D721Med (cell line): ENCODE results near the gene TMEM255B.

Experiments
- DNase-seq: peaks from one replicate; pipeline ENCODE4 v3.0.0; 2011; ENCODE audit warnings: low spot score; ENCODE audit not compliant: insufficient read length
- FAIRE-seq: peaks from 2 replicates; lab custom pipeline; 2011; peaks lifted over from hg19 to GRCh38; lab: Jason Lieb, UNC
- TF ChIP-seq, protein P1 (sequence below): IDR thresholded peaks from 2 replicates; pipeline ENCODE4 v1.5.1; 2012; ENCODE audit warnings: mild to moderate bottlenecking, control low read depth; ENCODE audit not compliant: insufficient read depth; ENCODE audit errors: missing control alignments

The TMEM255B gene

DNA sequence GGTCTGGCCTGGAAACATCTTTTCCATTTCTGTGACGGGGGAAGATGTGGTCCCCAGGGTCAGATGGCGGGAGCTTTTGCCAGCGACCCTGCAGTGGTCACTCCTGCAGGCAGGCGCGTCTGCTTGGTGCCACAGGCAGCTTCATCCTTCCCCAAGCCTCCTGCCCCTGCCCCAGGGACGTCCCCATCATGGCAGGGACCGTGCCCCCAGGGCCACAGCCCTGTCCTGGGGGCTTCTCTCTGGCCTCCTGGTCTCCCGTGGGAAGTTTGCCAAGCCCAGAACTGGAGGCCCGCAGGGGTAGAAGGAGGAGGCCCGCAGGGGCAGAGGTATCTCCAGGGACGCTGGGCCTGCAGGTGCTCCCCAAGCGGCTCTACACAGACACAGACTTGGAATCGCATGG lies 47.5 kb downstream of the TMEM255B start:
- FAIRE-seq (no peak), DNase-seq (no peak)
- TF ChIP-seq, protein P1, sequence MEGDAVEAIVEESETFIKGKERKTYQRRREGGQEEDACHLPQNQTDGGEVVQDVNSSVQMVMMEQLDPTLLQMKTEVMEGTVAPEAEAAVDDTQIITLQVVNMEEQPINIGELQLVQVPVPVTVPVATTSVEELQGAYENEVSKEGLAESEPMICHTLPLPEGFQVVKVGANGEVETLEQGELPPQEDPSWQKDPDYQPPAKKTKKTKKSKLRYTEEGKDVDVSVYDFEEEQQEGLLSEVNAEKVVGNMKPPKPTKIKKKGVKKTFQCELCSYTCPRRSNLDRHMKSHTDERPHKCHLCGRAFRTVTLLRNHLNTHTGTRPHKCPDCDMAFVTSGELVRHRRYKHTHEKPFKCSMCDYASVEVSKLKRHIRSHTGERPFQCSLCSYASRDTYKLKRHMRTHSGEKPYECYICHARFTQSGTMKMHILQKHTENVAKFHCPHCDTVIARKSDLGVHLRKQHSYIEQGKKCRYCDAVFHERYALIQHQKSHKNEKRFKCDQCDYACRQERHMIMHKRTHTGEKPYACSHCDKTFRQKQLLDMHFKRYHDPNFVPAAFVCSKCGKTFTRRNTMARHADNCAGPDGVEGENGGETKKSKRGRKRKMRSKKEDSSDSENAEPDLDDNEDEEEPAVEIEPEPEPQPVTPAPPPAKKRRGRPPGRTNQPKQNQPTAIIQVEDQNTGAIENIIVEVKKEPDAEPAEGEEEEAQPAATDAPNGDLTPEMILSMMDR, result no peak

DNA sequence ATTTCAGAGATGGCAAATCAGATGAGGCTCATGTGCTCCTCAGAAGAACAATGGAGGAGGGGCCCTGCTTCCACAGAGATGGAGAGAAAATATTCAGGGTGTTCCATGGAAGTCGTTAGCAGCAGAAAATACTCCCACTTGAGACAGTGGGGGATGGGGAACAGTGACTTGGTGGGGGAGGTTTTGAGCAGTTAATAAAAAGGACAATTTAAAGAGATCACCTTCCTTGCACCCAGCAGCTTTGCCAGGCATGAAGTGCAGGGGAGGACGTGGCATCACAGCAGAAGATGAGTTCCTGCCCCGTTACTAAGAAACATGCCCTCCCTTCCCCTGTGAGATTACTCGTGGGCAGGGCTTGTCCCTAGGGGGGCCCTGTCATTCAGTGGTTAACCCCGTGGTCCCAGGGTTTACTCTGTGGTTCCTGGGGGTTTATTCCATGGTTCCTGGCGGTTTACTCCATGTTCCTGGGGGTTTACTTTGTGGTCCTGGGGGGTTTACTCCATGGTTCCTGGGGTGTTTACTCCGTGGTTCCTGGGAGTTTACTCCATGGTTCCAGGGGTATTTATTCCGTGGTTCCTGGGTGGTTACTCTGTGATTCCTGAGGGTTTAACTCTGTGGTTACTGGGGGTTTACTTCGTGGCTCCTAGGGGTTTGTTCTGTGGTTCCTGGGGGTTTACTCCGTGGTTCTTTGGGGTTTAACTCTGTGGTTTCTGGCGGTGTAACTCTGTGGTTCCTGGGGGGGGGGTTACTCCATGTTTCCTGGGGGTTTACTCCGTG lies 49.2 kb downstream of the TMEM255B start:
- TF ChIP-seq, protein P1, result no peak
- DNase-seq (no peak), FAIRE-seq (no peak)

DNA sequence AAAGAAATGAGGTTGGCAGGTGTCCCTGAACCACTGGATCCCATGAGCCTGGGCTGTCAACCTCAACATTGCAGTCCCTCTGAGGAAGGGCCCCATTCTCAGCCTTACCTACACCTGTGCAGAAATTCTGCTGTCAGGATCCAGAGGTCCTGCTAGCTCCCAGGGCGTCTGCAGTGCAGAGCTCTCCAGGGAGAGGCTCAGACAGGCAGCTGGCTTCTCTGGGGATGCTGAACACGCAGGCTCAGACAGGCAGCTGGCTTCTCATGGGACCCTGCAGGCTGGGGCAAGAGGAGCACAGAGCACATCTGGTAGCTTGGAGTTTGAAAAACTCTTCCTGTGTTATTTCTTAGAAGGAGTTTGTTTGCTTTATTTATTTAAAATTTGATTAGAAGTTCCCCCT lies 50.9 kb downstream of the TMEM255B start:
- no peak for FAIRE-seq

DNA sequence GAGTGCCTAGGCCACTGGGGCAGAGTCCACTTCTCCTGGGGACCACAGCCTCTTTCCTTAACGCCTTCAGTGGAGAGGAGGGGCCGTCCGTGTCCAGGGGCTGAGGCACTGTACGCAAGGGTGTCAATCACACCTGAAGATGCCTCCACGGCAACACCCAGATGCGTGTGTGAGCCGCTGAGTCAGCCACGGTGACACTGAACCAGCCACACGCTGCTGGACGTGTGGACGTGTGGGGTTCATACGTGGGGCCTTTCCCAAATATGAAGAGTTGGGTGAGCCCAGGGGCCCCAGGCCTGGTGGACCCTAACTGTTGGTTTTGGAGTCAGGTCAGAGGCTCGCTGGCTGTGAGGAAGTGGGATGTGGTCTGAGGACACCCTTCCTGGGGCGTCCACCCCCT lies 51.6 kb downstream of the TMEM255B start:
- DNase-seq (no peak), FAIRE-seq (no peak)
- TF ChIP-seq, protein P1, result no peak

More for the DNA sequence above, 50.9 kb downstream of the TMEM255B start:
- TF ChIP-seq, protein P1, result no peak
- no peak for DNase-seq

DNA sequence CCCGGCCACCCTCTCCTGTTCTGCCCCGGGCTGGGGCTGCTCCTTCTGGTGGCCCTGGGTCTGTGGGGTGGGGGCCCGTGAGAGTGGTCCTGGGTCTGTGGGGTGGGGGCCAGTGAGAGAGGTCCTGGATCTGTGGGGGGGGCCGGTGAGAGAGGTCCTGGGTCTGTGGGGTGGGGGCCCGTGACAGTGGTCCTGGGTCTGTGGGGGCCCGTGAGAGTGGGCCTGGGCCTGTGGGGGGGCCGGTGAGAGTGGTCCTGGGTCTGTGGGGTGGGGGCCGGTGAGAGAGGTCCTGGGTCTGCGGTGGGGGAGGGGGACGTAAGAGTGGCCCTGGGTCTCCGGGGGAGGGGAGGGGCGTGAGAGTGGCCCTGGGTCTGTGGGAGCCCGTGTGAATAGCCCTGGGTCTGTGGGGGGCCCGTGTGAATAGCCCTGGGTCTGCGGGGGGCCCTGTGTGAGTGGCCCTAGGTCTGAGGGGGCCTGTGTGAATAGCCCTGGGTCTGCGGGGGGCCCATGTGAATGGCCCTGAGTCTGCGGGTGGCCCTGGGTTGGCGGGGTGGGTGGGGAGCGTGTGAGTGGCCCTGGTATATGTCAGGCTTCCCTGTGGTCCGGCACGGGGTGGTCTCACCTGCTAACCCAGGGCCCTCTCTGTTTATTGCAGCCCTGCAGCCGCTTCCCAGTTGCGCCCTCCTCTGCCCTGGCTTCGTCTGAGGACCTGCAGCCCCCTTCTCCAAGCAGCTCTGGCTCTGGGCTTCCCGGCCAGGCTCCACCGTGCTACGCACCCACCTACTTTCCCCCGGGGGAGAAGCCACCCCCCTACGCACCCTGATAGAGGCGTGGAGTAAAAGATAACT lies 52.3 kb downstream of the TMEM255B start:
- no peak for DNase-seq
- FAIRE-seq, result no peak
- TF ChIP-seq, protein P1, result no peak

DNA sequence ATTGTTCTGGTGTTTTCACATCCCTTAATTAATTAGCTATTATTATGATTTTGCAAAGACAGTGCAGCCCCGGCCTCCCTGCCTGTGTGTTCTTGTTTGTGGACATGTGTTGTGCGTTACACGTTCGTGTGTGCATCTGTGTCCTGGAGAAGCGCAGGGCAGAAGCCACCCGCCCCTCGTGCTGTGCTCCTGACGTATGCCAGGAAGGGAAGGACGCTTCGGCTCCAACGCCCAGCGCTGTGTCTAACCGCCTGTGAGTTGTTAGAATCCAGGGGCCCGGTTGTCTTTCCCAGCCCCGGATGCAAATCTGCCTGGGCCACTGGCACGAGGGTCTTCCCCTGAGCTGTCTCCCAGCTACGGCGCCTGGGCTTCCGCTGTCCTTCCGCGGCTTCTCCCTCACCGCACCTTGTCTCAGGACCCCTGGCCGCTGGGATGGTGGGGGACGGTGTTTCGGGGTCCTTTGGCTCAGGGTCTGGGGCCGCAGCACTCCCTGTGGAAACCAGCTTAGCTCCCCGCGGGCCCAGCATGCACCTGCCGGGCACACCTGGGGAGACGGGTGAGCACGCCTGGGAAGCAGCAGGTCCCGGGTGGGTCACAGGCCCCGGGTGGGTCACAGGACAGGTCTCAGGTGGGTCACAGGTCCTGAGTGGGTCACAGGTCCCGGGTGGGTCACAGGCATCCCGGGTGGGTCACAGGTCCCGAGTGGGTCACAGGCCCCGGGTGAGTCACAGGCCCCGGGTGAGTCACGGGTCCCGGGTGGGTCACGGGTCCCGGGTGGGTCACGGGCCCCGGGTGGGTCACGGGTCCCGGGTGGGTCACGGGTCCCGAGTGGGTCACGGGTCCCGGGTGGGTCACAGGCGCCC lies 53.4 kb downstream of the TMEM255B start:
- TF ChIP-seq, protein P1, result no peak
- no peak for DNase-seq
- no peak for FAIRE-seq
